Thyroid gland (tissue), 4 donors: ENCODE results near the gene MYO1E.

Experiments used
- POLR2A ChIP-seq, 2 donors: fragments of 450-650 bp; IDR thresholded peaks; one replicate each; pipeline ENCODE4 v1.6.1; 2017; ENCODE audit warnings: antibody characterized with exemption in 2 of 2, mild to moderate bottlenecking in 2 of 2, moderate library complexity in 1 of 2
- TF ChIP-seq, protein P1 (sequence below), 6 experiments: fragments of 200-600 bp in 3 of 6; fragments of 450-650 bp in 3 of 6; sonication (generic) in 3 of 6; IDR thresholded peaks; one replicate each; pipeline ENCODE4 v1.5.1; 2016 to 2019; ENCODE audit warnings: antibody characterized with exemption in 6 of 6, mild to moderate bottlenecking in 2 of 6, inconsistent platforms in 1 of 6, moderate library complexity in 1 of 6

GRCh38 chr15:59252137-59252536, 120.5 kb downstream of the MYO1E start:
- no peak for TF ChIP-seq POLR2A (IDR thresholded peaks at IDR 0.05)
- TF ChIP-seq, protein P1, sequence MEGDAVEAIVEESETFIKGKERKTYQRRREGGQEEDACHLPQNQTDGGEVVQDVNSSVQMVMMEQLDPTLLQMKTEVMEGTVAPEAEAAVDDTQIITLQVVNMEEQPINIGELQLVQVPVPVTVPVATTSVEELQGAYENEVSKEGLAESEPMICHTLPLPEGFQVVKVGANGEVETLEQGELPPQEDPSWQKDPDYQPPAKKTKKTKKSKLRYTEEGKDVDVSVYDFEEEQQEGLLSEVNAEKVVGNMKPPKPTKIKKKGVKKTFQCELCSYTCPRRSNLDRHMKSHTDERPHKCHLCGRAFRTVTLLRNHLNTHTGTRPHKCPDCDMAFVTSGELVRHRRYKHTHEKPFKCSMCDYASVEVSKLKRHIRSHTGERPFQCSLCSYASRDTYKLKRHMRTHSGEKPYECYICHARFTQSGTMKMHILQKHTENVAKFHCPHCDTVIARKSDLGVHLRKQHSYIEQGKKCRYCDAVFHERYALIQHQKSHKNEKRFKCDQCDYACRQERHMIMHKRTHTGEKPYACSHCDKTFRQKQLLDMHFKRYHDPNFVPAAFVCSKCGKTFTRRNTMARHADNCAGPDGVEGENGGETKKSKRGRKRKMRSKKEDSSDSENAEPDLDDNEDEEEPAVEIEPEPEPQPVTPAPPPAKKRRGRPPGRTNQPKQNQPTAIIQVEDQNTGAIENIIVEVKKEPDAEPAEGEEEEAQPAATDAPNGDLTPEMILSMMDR (IDR thresholded peaks at IDR 0.05), result no peak
